CD4-positive, alpha-beta T cell (primary cell): Measurements from ENCODE around the gene ZDHHC1. TPM values are rescaled to one million over a fixed set of nuclear protein-coding genes. Genes with fewer than 3 reads are reported as not detected.

Experiments used
- ATAC-seq: fragments of 200-7000 bp; cut with Tn5 transposase; one replicate; pipeline ENCODE4 v1.10.0; 2022; ENCODE audit warnings: mild to moderate bottlenecking; ENCODE audit not compliant: poor library complexity
- CTCF ChIA-PET: fragments of 350-600 bp; sonication (Branson Sonifier 250); formaldehyde crosslinking; loops from one replicate; lab custom pipeline; 2021; ENCODE audit warnings: antibody characterized with exemption, inconsistent platforms; lab: Charles Lee
- POLR2A ChIA-PET: fragments of 350-600 bp; sonication (Branson Sonifier 250); formaldehyde crosslinking; loops from one replicate; lab custom pipeline; 2021; ENCODE audit warnings: antibody characterized with exemption, inconsistent platforms; lab: Charles Lee
- DNase-seq, 14 experiments: peaks; one replicate each; pipeline ENCODE4 v3.0.0-alpha.2; 2013 to 2020; ENCODE audit warnings: mixed read lengths in 2 of 14
- H3K27ac ChIP-seq, 2 donors: one replicate each; pipeline versions ENCODE4 v1.5.1 to v1.7.0; 2013; ENCODE audit warnings: low read length in 2 of 2, low read depth in 1 of 2, mild to moderate bottlenecking in 1 of 2
- H3K27me3 ChIP-seq, 2 experiments: 1 replicate in 1 of 2; 2 replicates in 1 of 2; pipeline versions ENCODE4 v1.6.1 to v1.7.0; 2013; ENCODE audit warnings: low read length in 2 of 2, control low read depth in 1 of 2, mild to moderate bottlenecking in 1 of 2, moderate library complexity in 1 of 2; ENCODE audit not compliant: insufficient read depth in 2 of 2, control insufficient read depth in 1 of 2
- H3K36me3 ChIP-seq: one replicate; pipeline ENCODE4 v1.6.1; 2013; ENCODE audit warnings: low read length, control low read depth; ENCODE audit not compliant: insufficient read depth
- H3K4me1 ChIP-seq: one replicate; pipeline ENCODE4 v1.6.1; 2013; ENCODE audit warnings: low read length, control low read depth; ENCODE audit not compliant: insufficient read depth
- H3K4me3 ChIP-seq: one replicate; pipeline ENCODE4 v1.5.1; 2013; ENCODE audit warnings: mild to moderate bottlenecking, low read length, moderate library complexity
- H3K9me3 ChIP-seq, 2 experiments: 1 replicate in 1 of 2; 2 replicates in 1 of 2; pipeline versions ENCODE4 v1.6.1 to v1.7.0; 2013; ENCODE audit warnings: low read length in 2 of 2, mild to moderate bottlenecking in 2 of 2, control low read depth in 1 of 2, moderate library complexity in 1 of 2; ENCODE audit not compliant: control insufficient read depth in 1 of 2, insufficient read depth in 1 of 2
- H3K27ac Mint-ChIP-seq: one replicate; pipeline ENCODE4 v1.8.0; 2020; ENCODE audit warnings: mixed read lengths
- H3K27me3 Mint-ChIP-seq: one replicate; pipeline ENCODE4 v1.8.0; 2021; ENCODE audit warnings: mixed read lengths
- H3K36me3 Mint-ChIP-seq: one replicate; pipeline ENCODE4 v1.8.0; 2021; ENCODE audit warnings: low read depth, mixed read lengths
- H3K4me1 Mint-ChIP-seq: one replicate; pipeline ENCODE4 v1.8.0; 2021; ENCODE audit warnings: low read depth, mixed read lengths
- H3K4me3 Mint-ChIP-seq: one replicate; pipeline ENCODE4 v1.8.0; 2020; ENCODE audit warnings: mild to moderate bottlenecking, mixed read lengths
- H3K9me3 Mint-ChIP-seq: one replicate; pipeline ENCODE4 v1.8.0; 2020; ENCODE audit warnings: mixed read lengths
- intact Hi-C, 2 experiments: fragments of 100-400 bp; cut with DNase I in 1 of 2; cut with micrococcal nuclease in 1 of 2; formaldehyde crosslinking; loops; one replicate each; pipeline versions ENCODE4 v1.15.1 to v1.9.0; 2023 to 2025; cut with DNase I, micrococcal nuclease
- total RNA-seq, 174 experiments: library from RNA in 2 of 174; stranded (reverse) in 2 of 174; gene quantifications; one replicate each; pipeline ENCODE4 v1.2.3 and lab custom pipeline; 2021 to 2026
- TF ChIP-seq, protein P1 (sequence below): fragments of 200-600 bp; IDR thresholded peaks from one replicate; pipeline ENCODE4 v1.8.0; 2022; ENCODE audit warnings: antibody characterized with exemption, mild to moderate bottlenecking

ZDHHC1 gene
- total RNA-seq, 2 experiments from 2014 or later: 0.22 TPM; not detected in 1

DNA sequence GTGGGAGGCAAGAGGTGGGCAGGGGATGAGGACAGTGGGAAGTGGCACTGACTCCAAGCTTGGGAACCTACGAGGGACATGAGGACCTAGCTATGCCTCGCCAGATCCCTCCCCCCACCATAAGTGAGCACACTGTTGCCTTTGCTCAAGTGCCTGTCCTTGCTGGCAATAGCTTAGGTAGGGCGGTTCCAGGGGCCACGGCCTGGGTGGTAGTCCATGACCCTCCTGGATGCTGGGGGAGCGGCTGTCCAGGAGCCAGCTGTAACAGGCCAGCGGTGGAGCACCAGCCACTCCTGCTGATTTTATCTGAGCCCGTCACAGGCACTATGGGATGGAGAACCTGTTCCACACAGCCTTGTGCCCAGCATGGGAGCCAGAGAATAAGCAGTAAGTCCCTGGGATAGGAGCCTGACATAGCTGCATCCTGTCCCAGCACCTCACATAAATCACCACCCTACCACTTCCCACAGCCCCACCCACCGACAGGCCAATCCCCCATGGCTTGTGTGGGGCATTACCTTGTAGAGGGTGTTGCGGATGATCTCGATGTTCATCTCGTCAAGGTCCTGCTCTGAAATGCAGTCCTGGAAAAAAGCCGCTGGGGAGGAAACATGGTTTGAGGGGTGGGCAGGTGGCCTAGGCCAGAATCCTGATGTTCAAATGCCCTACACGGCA lies 26.4 kb upstream of the ZDHHC1 start:
- DNase-seq (no peak), ATAC-seq (no peak)
- H3K4me3 Mint-ChIP-seq: no peak overlapping the region
- H3K27ac Mint-ChIP-seq: no peak overlapping the region
- Histone ChIP-seq H3K4me3 (no peak overlapping the region), H3K27ac (no peak overlapping the region), H3K9me3 (peaks cover 0 to 3% of the 10 kb centered on the region in 2 experiments), H3K27me3 (no peaks in the 10 kb centered on the region), H3K4me1 (no peaks in the 10 kb centered on the region), H3K36me3 (peaks cover 76% of the 10 kb centered on the region)
- no peaks in the 10 kb centered on the region for H3K27me3 Mint-ChIP-seq
- ChIA-PET CTCF (no interaction called here), POLR2A (no interaction called here)
- intact Hi-C loops: no loop called here
- H3K36me3 Mint-ChIP-seq: peaks cover 59% of the 10 kb centered on the region
- no peaks in the 10 kb centered on the region for H3K9me3 Mint-ChIP-seq
- no peaks in the 10 kb centered on the region for H3K4me1 Mint-ChIP-seq
- TF ChIP-seq, protein P1, sequence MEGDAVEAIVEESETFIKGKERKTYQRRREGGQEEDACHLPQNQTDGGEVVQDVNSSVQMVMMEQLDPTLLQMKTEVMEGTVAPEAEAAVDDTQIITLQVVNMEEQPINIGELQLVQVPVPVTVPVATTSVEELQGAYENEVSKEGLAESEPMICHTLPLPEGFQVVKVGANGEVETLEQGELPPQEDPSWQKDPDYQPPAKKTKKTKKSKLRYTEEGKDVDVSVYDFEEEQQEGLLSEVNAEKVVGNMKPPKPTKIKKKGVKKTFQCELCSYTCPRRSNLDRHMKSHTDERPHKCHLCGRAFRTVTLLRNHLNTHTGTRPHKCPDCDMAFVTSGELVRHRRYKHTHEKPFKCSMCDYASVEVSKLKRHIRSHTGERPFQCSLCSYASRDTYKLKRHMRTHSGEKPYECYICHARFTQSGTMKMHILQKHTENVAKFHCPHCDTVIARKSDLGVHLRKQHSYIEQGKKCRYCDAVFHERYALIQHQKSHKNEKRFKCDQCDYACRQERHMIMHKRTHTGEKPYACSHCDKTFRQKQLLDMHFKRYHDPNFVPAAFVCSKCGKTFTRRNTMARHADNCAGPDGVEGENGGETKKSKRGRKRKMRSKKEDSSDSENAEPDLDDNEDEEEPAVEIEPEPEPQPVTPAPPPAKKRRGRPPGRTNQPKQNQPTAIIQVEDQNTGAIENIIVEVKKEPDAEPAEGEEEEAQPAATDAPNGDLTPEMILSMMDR: no peak

DNA sequence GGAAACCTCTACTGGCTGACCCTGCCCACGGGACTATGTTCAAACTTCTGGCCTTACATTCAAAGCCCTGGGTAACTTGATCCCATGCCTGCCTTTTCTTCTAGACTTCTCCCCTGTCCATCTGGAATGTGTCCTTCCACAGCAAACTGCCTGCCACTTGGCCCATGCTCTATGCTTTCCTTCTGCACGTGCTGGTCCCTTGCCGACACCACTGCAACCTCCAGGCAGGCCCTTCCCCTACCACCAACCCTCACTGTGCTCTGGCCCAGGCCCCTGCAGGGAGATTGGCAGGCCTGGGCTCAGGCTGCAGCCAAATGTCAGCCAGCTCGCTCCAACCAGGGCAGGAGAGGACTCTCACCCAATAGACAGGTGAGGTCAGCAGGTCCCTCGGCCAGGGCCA lies 25.6 kb upstream of the ZDHHC1 start:
- intact Hi-C loops: no loop called here

DNA sequence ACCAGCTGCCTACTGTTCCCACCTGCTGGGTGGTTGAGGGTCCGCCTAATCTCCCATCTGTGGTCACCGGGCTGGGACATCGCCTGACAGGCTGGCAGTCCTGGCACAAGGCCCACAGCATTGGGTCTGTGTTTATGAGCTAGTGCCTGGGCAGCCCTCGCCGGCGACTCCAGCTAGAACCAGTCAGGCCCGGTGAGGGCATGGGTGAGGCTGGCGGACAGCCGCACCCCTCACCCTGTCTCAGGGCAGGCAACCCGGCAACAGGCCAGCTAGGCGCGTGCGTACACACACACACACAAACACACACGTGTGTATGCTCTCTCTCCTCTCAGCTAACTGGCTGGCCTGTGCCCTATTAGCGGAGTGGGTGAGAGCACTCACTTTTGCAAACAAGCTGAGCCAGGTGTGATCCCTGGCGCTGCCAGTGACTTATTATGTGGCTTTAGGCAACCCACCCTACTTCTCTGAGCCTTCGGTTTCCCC lies 25.0 kb upstream of the ZDHHC1 start:
- CTCF ChIA-PET: interaction anchor here (0.6 kb wide), 1 partner anchor 1506 kb away, joined by 3 read pairs; no protein-coding TSS in a partner anchor
- POLR2A ChIA-PET: no interaction called here
- no peaks in the 10 kb centered on the region for H3K27me3 ChIP-seq
- no peaks in the 10 kb centered on the region for H3K9me3 ChIP-seq
- Mint-ChIP-seq H3K27ac (no peak overlapping the region), H3K27me3 (no peaks in the 10 kb centered on the region), H3K9me3 (no peaks in the 10 kb centered on the region), H3K4me1 (no peaks in the 10 kb centered on the region), H3K4me3 (no peak overlapping the region), H3K36me3 (peaks cover 56% of the 10 kb centered on the region)
- no peak for ATAC-seq
- peaks cover 72% of the 10 kb centered on the region for H3K36me3 ChIP-seq
- no peak overlapping the region for H3K4me3 ChIP-seq
- TF ChIP-seq, protein P1: no peak
- no peak for DNase-seq
- H3K27ac ChIP-seq: no peak overlapping the region
- no peaks in the 10 kb centered on the region for H3K4me1 ChIP-seq
- intact Hi-C loops: no loop called here

More for the DNA sequence above, 25.6 kb upstream of the ZDHHC1 start:
- Histone ChIP-seq H3K4me3 (no peak overlapping the region), H3K27ac (no peak overlapping the region), H3K27me3 (no peaks in the 10 kb centered on the region), H3K9me3 (no peaks in the 10 kb centered on the region), H3K36me3 (peaks cover 73% of the 10 kb centered on the region), H3K4me1 (no peaks in the 10 kb centered on the region)
- no peaks in the 10 kb centered on the region for H3K4me1 Mint-ChIP-seq
- ChIA-PET CTCF (interaction anchor here (0.6 to 0.7 kb wide), 2 partner anchors 224 to 1505 kb away, joined by 3 read pairs; no protein-coding TSS in a partner anchor), POLR2A (no interaction called here)
- no peak for DNase-seq
- no peak overlapping the region for H3K27ac Mint-ChIP-seq
- no peak overlapping the region for H3K4me3 Mint-ChIP-seq
- no peaks in the 10 kb centered on the region for H3K27me3 Mint-ChIP-seq
- ATAC-seq: no peak
- TF ChIP-seq, protein P1: no peak
- no peaks in the 10 kb centered on the region for H3K9me3 Mint-ChIP-seq
- H3K36me3 Mint-ChIP-seq: peaks cover 58% of the 10 kb centered on the region
